CD4-positive, alpha-beta T cell (primary cell): ENCODE data around the gene APLP2. TPM values are rescaled to one million over a fixed set of nuclear protein-coding genes. Genes with fewer than 3 reads are reported as not detected.

Experiments used
- ATAC-seq: fragments of 200-7000 bp; cut with Tn5 transposase; one replicate; pipeline ENCODE4 v1.10.0; 2022; ENCODE audit warnings: mild to moderate bottlenecking; ENCODE audit not compliant: poor library complexity
- CTCF ChIA-PET: fragments of 350-600 bp; sonication (Branson Sonifier 250); formaldehyde crosslinking; loops from one replicate; lab custom pipeline; 2021; ENCODE audit warnings: antibody characterized with exemption, inconsistent platforms; lab: Charles Lee
- POLR2A ChIA-PET: fragments of 350-600 bp; sonication (Branson Sonifier 250); formaldehyde crosslinking; loops from one replicate; lab custom pipeline; 2021; ENCODE audit warnings: antibody characterized with exemption, inconsistent platforms; lab: Charles Lee
- DNase-seq, 14 experiments: peaks; one replicate each; pipeline ENCODE4 v3.0.0-alpha.2; 2013 to 2020; ENCODE audit warnings: mixed read lengths in 2 of 14
- H3K27ac ChIP-seq, 2 donors: one replicate each; pipeline versions ENCODE4 v1.5.1 to v1.7.0; 2013; ENCODE audit warnings: low read length in 2 of 2, low read depth in 1 of 2, mild to moderate bottlenecking in 1 of 2
- H3K27me3 ChIP-seq, 2 experiments: 1 replicate in 1 of 2; 2 replicates in 1 of 2; pipeline versions ENCODE4 v1.6.1 to v1.7.0; 2013; ENCODE audit warnings: low read length in 2 of 2, control low read depth in 1 of 2, mild to moderate bottlenecking in 1 of 2, moderate library complexity in 1 of 2; ENCODE audit not compliant: insufficient read depth in 2 of 2, control insufficient read depth in 1 of 2
- H3K36me3 ChIP-seq: one replicate; pipeline ENCODE4 v1.6.1; 2013; ENCODE audit warnings: low read length, control low read depth; ENCODE audit not compliant: insufficient read depth
- H3K4me1 ChIP-seq: one replicate; pipeline ENCODE4 v1.6.1; 2013; ENCODE audit warnings: low read length, control low read depth; ENCODE audit not compliant: insufficient read depth
- H3K4me3 ChIP-seq: one replicate; pipeline ENCODE4 v1.5.1; 2013; ENCODE audit warnings: mild to moderate bottlenecking, low read length, moderate library complexity
- H3K9me3 ChIP-seq, 2 experiments: 1 replicate in 1 of 2; 2 replicates in 1 of 2; pipeline versions ENCODE4 v1.6.1 to v1.7.0; 2013; ENCODE audit warnings: low read length in 2 of 2, mild to moderate bottlenecking in 2 of 2, control low read depth in 1 of 2, moderate library complexity in 1 of 2; ENCODE audit not compliant: control insufficient read depth in 1 of 2, insufficient read depth in 1 of 2
- H3K27ac Mint-ChIP-seq: one replicate; pipeline ENCODE4 v1.8.0; 2020; ENCODE audit warnings: mixed read lengths
- H3K27me3 Mint-ChIP-seq: one replicate; pipeline ENCODE4 v1.8.0; 2021; ENCODE audit warnings: mixed read lengths
- H3K36me3 Mint-ChIP-seq: one replicate; pipeline ENCODE4 v1.8.0; 2021; ENCODE audit warnings: low read depth, mixed read lengths
- H3K4me1 Mint-ChIP-seq: one replicate; pipeline ENCODE4 v1.8.0; 2021; ENCODE audit warnings: low read depth, mixed read lengths
- H3K4me3 Mint-ChIP-seq: one replicate; pipeline ENCODE4 v1.8.0; 2020; ENCODE audit warnings: mild to moderate bottlenecking, mixed read lengths
- H3K9me3 Mint-ChIP-seq: one replicate; pipeline ENCODE4 v1.8.0; 2020; ENCODE audit warnings: mixed read lengths
- intact Hi-C, 2 experiments: fragments of 100-400 bp; cut with DNase I in 1 of 2; cut with micrococcal nuclease in 1 of 2; formaldehyde crosslinking; loops; one replicate each; pipeline versions ENCODE4 v1.15.1 to v1.9.0; 2023 to 2025; cut with DNase I, micrococcal nuclease
- total RNA-seq, 174 experiments: library from RNA in 2 of 174; stranded (reverse) in 2 of 174; gene quantifications; one replicate each; pipeline ENCODE4 v1.2.3 and lab custom pipeline; 2021 to 2026
- TF ChIP-seq, protein P1 (sequence below): fragments of 200-600 bp; IDR thresholded peaks from one replicate; pipeline ENCODE4 v1.8.0; 2022; ENCODE audit warnings: antibody characterized with exemption, mild to moderate bottlenecking

Gene APLP2
- total RNA-seq, 2 experiments from 2014 or later, result 28.8 to 29.5 TPM

- TF ChIP-seq, protein P1, sequence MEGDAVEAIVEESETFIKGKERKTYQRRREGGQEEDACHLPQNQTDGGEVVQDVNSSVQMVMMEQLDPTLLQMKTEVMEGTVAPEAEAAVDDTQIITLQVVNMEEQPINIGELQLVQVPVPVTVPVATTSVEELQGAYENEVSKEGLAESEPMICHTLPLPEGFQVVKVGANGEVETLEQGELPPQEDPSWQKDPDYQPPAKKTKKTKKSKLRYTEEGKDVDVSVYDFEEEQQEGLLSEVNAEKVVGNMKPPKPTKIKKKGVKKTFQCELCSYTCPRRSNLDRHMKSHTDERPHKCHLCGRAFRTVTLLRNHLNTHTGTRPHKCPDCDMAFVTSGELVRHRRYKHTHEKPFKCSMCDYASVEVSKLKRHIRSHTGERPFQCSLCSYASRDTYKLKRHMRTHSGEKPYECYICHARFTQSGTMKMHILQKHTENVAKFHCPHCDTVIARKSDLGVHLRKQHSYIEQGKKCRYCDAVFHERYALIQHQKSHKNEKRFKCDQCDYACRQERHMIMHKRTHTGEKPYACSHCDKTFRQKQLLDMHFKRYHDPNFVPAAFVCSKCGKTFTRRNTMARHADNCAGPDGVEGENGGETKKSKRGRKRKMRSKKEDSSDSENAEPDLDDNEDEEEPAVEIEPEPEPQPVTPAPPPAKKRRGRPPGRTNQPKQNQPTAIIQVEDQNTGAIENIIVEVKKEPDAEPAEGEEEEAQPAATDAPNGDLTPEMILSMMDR, result no peak
- no peaks in the 10 kb centered on the region for H3K27me3 ChIP-seq
- CTCF ChIA-PET, result no interaction called here
- no peaks in the 10 kb centered on the region for H3K36me3 Mint-ChIP-seq
- H3K9me3 ChIP-seq, result peaks cover 0 to 8% of the 10 kb centered on the region in 2 experiments
- intact Hi-C loops, result no loop called here
- H3K36me3 ChIP-seq, result no peaks in the 10 kb centered on the region
- no peaks in the 10 kb centered on the region for H3K4me1 Mint-ChIP-seq
- no peak overlapping the region for H3K4me3 Mint-ChIP-seq
- H3K27me3 Mint-ChIP-seq, result peaks cover 4% of the 10 kb centered on the region
- H3K27ac ChIP-seq, result no peak overlapping the region
- no peaks in the 10 kb centered on the region for H3K4me1 ChIP-seq
- no peak overlapping the region for H3K27ac Mint-ChIP-seq
- H3K4me3 ChIP-seq, result no peak overlapping the region
- POLR2A ChIA-PET, result no interaction called here
- DNase-seq (peak in 1 of 14 experiments; percentile 13), ATAC-seq (no peak)
- no peaks in the 10 kb centered on the region for H3K9me3 Mint-ChIP-seq
Observed at GRCh38 chr11:130037058-130037457, 32.6 kb upstream of the APLP2 start.

DNA sequence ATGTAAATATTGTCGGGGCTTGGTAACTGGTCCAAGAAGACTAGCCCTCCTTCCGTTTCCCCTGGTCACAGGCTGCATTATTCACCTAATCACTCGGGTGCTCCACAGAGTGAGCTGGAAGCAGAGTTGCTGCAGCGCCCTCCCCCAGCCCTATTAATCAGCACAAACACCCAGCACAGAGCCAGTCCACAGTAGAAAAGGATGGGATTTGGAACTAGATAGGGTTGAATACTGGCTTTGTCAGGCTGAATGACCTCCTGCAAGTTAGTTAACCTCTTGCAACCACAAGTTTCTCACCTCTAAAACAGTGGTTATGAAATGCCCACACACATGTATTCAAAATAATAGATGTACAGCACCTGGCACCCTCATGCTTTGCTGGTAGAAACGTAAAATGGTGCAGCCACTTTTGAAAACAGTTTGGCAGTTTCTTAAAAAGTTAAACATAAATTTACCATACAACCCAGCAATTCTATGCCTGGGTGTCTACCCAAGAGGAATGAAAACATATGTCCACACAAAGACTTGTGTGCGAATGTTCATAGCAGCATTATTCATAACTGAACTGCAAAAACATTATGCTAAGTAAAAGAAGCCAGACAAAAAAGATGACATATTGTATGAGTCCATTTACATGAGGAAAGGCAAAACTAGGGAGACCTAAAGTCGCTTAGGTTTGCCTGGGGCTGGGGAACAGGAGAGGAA, 31.7 kb upstream of the APLP2 start:
- Histone ChIP-seq H3K4me3 (no peak overlapping the region), H3K36me3 (no peaks in the 10 kb centered on the region), H3K27me3 (peaks cover 0 to 2% of the 10 kb centered on the region in 2 experiments), H3K27ac (no peak overlapping the region), H3K4me1 (peaks cover 3% of the 10 kb centered on the region), H3K9me3 (peaks cover 0 to 8% of the 10 kb centered on the region in 2 experiments)
- peaks cover 4% of the 10 kb centered on the region for H3K27me3 Mint-ChIP-seq
- intact Hi-C loops, result no loop called here
- no peak overlapping the region for H3K4me3 Mint-ChIP-seq
- no peaks in the 10 kb centered on the region for H3K4me1 Mint-ChIP-seq
- TF ChIP-seq, protein P1, result no peak
- ATAC-seq (no peak), DNase-seq (no peak)
- POLR2A ChIA-PET, result no interaction called here
- H3K9me3 Mint-ChIP-seq, result no peaks in the 10 kb centered on the region
- no peak overlapping the region for H3K27ac Mint-ChIP-seq
- H3K36me3 Mint-ChIP-seq, result no peaks in the 10 kb centered on the region
- CTCF ChIA-PET, result no interaction called here

DNA sequence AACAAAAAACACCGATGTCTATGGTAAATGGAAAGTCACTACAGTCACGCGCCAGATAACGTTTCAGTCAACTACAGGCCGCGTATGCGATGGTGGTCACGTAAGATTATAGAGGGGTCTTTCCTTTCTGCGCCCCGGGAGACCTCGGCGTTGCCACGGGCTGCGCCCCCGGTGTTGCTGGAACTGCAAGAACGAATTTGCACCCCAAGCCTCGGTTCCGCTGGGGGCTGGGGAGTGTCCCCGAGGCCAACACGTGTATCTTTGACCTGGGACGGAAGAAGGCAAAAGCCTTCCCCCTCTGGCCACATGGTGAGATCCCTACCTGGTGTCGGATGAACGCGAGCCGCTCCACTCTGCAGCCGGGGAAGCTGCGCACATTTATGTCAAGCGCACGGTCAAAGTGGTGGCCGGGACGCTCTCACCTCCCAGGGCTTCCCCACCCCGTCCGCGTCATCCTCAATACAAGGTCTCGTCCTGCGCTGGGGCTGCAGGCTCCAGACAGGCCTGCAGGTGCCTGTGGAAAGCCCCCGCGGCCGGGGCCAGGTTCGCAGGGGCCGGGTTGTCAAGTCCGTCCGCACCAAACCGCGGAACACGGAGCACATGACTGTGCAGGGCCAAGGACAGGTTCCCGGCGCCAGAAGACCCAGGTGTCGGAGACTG, 29.3 kb upstream of the APLP2 start:
- H3K9me3 Mint-ChIP-seq, result no peaks in the 10 kb centered on the region
- H3K9me3 ChIP-seq, result peaks cover 0 to 8% of the 10 kb centered on the region in 2 experiments
- H3K27me3 ChIP-seq, result peaks cover 0 to 2% of the 10 kb centered on the region in 2 experiments
- CTCF ChIA-PET, result no interaction called here
- TF ChIP-seq, protein P1, result no peak
- H3K27me3 Mint-ChIP-seq, result peaks cover 4% of the 10 kb centered on the region
- H3K36me3 Mint-ChIP-seq, result no peaks in the 10 kb centered on the region
- H3K4me1 Mint-ChIP-seq, result no peaks in the 10 kb centered on the region
- H3K27ac Mint-ChIP-seq, result no peak overlapping the region
- H3K27ac ChIP-seq, result no peak overlapping the region
- intact Hi-C loops, result no loop called here
- no peak overlapping the region for H3K4me3 ChIP-seq
- H3K36me3 ChIP-seq, result no peaks in the 10 kb centered on the region
- DNase-seq (no peak), ATAC-seq (no peak)
- POLR2A ChIA-PET, result no interaction called here
- H3K4me3 Mint-ChIP-seq, result no peak overlapping the region
- H3K4me1 ChIP-seq, result peaks cover 3% of the 10 kb centered on the region
